HepG2 (cell line): ENCODE results near the gene VPS4B. TPM values are rescaled to one million over a fixed set of nuclear protein-coding genes. Genes with fewer than 3 reads are reported as not detected.

Source experiments
- ATF2 ChIP-seq: sonication (generic); formaldehyde crosslinking; IDR thresholded peaks from 2 replicates; pipeline ENCODE4 v1.4.0; 2020; ENCODE audit warnings: missing genetic modification reagents
- E2F1 ChIP-seq: sonication (generic); formaldehyde crosslinking; IDR thresholded peaks from 2 replicates; pipeline ENCODE4 v1.5.0; 2020; ENCODE audit warnings: missing genetic modification reagents
- FOXJ3 ChIP-seq: sonication (generic); formaldehyde crosslinking; IDR thresholded peaks from 2 replicates; pipeline ENCODE4 v1.4.0; 2020; ENCODE audit warnings: missing genetic modification reagents, mild to moderate bottlenecking, borderline replicate concordance
- IKZF4 ChIP-seq: sonication (generic); formaldehyde crosslinking; IDR thresholded peaks from 2 replicates; pipeline ENCODE4 v1.5.1; 2020; ENCODE audit warnings: borderline replicate concordance, mild to moderate bottlenecking, low read depth, missing genetic modification reagents; ENCODE audit errors: not compliant biosample characterization
- KLF12 ChIP-seq: sonication (generic); formaldehyde crosslinking; IDR thresholded peaks from 2 replicates; pipeline ENCODE4 v1.4.0; 2020; ENCODE audit warnings: missing genetic modification reagents, borderline replicate concordance
- MTA1 ChIP-seq: sonication (generic); formaldehyde crosslinking; IDR thresholded peaks from 2 replicates; pipeline ENCODE4 v1.4.0; 2020; ENCODE audit warnings: missing genetic modification reagents, mild to moderate bottlenecking, borderline replicate concordance
- NFE2L1 ChIP-seq: sonication (generic); formaldehyde crosslinking; IDR thresholded peaks from 2 replicates; pipeline ENCODE4 v1.4.0; 2020; ENCODE audit warnings: missing genetic modification reagents, mild to moderate bottlenecking, borderline replicate concordance
- POGZ ChIP-seq: sonication (generic); formaldehyde crosslinking; IDR thresholded peaks from 2 replicates; pipeline ENCODE4 v1.4.0; 2020; ENCODE audit warnings: mild to moderate bottlenecking, missing genetic modification reagents
- RARA ChIP-seq: IDR thresholded peaks from 2 replicates; pipeline ENCODE4 v1.6.1; 2016; ENCODE audit warnings: missing genetic modification reagents, missing compliant biosample characterization
- RORA ChIP-seq: sonication (generic); formaldehyde crosslinking; IDR thresholded peaks from 2 replicates; pipeline ENCODE4 v1.5.0; 2020; ENCODE audit warnings: mild to moderate bottlenecking, missing genetic modification reagents, moderate library complexity
- SIN3B ChIP-seq: fragments of 150-350 bp; IDR thresholded peaks from 2 replicates; pipeline ENCODE4 v1.6.1; 2014; ENCODE audit warnings: low read length
- SOX5 ChIP-seq: IDR thresholded peaks from 2 replicates; pipeline ENCODE4 v1.6.1; 2016; ENCODE audit warnings: borderline replicate concordance
- SYNCRIP ChIP-seq: fragments of 200-400 bp; formaldehyde crosslinking; IDR thresholded peaks from 2 replicates; pipeline ENCODE4 v1.6.1; 2018; ENCODE audit warnings: mild to moderate bottlenecking, low read depth, low read length; ENCODE audit not compliant: insufficient read depth
- U2AF1 ChIP-seq: fragments of 200-400 bp; formaldehyde crosslinking; optimal IDR thresholded peaks from 2 replicates; pipeline ENCODE3; 2017; ENCODE audit warnings: mild to moderate bottlenecking, low read depth, low read length
- YEATS2 ChIP-seq: sonication (generic); formaldehyde crosslinking; IDR thresholded peaks from 2 replicates; pipeline ENCODE4 v1.4.0; 2020; ENCODE audit warnings: missing genetic modification reagents, borderline replicate concordance
- ZBTB25 ChIP-seq: IDR thresholded peaks from 2 replicates; pipeline ENCODE4 v1.6.1; 2018; ENCODE audit warnings: missing genetic modification reagents
- ZBTB42 ChIP-seq: sonication (generic); formaldehyde crosslinking; IDR thresholded peaks from 2 replicates; pipeline ENCODE4 v1.5.0; 2020; ENCODE audit warnings: mild to moderate bottlenecking, missing genetic modification reagents
- ZNF18 ChIP-seq: sonication (generic); formaldehyde crosslinking; IDR thresholded peaks from 2 replicates; pipeline ENCODE4 v1.8.0; 2022; ENCODE audit warnings: mild to moderate bottlenecking, missing genetic modification reagents; ENCODE audit not compliant: insufficient replicate concordance
- ZNF607 ChIP-seq: sonication (generic); formaldehyde crosslinking; IDR thresholded peaks from 2 replicates; pipeline ENCODE4 v1.5.1; 2020; ENCODE audit warnings: missing genetic modification reagents, mild to moderate bottlenecking, borderline replicate concordance
- ZNF710 ChIP-seq: sonication (generic); formaldehyde crosslinking; IDR thresholded peaks from 2 replicates; pipeline ENCODE4 v1.5.0; 2020; ENCODE audit warnings: mild to moderate bottlenecking, missing genetic modification reagents, borderline replicate concordance
- ZNF878 ChIP-seq: sonication (generic); formaldehyde crosslinking; IDR thresholded peaks from 2 replicates; pipeline ENCODE4 v1.8.1; 2023; ENCODE audit warnings: mild to moderate bottlenecking, missing genetic modification reagents, moderate library complexity
- polyA plus RNA-seq, 8 experiments: library from polyadenylated mRNA; depleted of rRNA in 3 of 8; stranded (reverse) in 7 of 8; unstranded in 1 of 8; fragments of >200 nt; fragmentation: Illumina TruSeq in 4 of 8; extraction: Trizol in 4 of 8; gene quantifications; 2 replicates each; pipeline versions ENCODE4 v1.2.1 to v1.2.3, GENCODE V29; 2011 to 2016; ENCODE audit warnings: low read depth in 4 of 8, missing spikeins in 1 of 8, mixed read lengths in 1 of 8; ENCODE audit not compliant: insufficient read depth in 1 of 8
- total RNA-seq, 5 experiments: library from RNA; depleted of rRNA; stranded (reverse); fragments of >200 nt; fragmentation: Illumina TruSeq; extraction: Trizol; gene quantifications; 2 replicates each; pipeline ENCODE4 v1.2.3, GENCODE V29; 2016; ENCODE audit warnings: low read depth in 1 of 5

The VPS4B gene
- total and polyA plus RNA-seq, 2 of the 13 experiments (the other 11 are each of a cell fraction or from before 2014, with no cell fraction given) = 12.8 to 25.9 TPM

GRCh38 chr18:63422087-63422863 is at the start of gene VPS4B (continued):
- TF ChIP-seq ZNF607 (peak; percentile 40; the same call in 1 of the 2 replicates), U2AF1 (no peak), ZBTB42 (CRISPR knock-in tag) (no peak), SIN3B (peak; percentile 56; the same call in 1 of the 2 replicates), POGZ (CRISPR knock-in tag) (peak; percentile 97), ZNF710 (no peak; the same call in 1 of the 2 replicates), E2F1 (CRISPR knock-in tag) (0 out of 2 replicates have a peak, but pooled peaks have one; percentile 77), ZBTB25 (CRISPR knock-in tag) (0 out of 2 replicates have a peak, but pooled peaks have one; percentile 23), ATF2 (CRISPR knock-in tag) (peak; percentile 55; the same call in 1 of the 2 replicates), YEATS2 (CRISPR knock-in tag) (peak; percentile 92), NFE2L1 (CRISPR knock-in tag) (no peak), RORA (CRISPR knock-in tag) (no peak), ZNF18 (CRISPR knock-in tag) (no peak), SOX5 (CRISPR knock-in tag) (no peak; the same call in 1 of the 2 replicates), FOXJ3 (CRISPR knock-in tag) (no peak; the same call in 1 of the 2 replicates), RARA (CRISPR knock-in tag) (peak; percentile 29; the same call in 1 of the 2 replicates), IKZF4 (no peak), SYNCRIP (no peak), KLF12 (peak; percentile 82; the same call in 1 of the 2 replicates), ZNF878 (CRISPR knock-in tag) (no peak), MTA1 (0 out of 2 replicates have a peak, but pooled peaks have one; percentile 45)
